Left renal pelvis (tissue), 4 donors: ENCODE measurements around the gene DEFB126. TPM values are rescaled to one million over a fixed set of nuclear protein-coding genes. Genes with fewer than 3 reads are reported as not detected.

Experiments
- polyA plus RNA-seq, 4 donors: library from polyadenylated mRNA; unstranded; fragments of 120-200 nt; gene quantifications; one replicate each; pipeline ENCODE4 v1.2.1, GENCODE V29; 2013; ENCODE audit not compliant: insufficient read length in 4 of 4

Gene DEFB126
- polyA plus RNA-seq, 4 donors: not detected

Other genes starting within 250 kb of the DEFB126 start
- not detected for gene DEFB125, start 54.9 kb upstream of the DEFB126 start, polyA plus RNA-seq
- gene DEFB127, start 14.9 kb downstream of the DEFB126 start, polyA plus RNA-seq: not detected
- gene DEFB128, start 47.1 kb downstream of the DEFB126 start, polyA plus RNA-seq: not detected
- gene DEFB129, start 84.7 kb downstream of the DEFB126 start, polyA plus RNA-seq: not detected
- gene DEFB132, start 115.1 kb downstream of the DEFB126 start, polyA plus RNA-seq: not detected
- 10 to 100 TPM; 32.8 to 42.9 (median 36.7) TPM for gene C20orf96, start 148.2 kb downstream of the DEFB126 start, polyA plus RNA-seq
- gene ZCCHC3, start 155.0 kb downstream of the DEFB126 start, polyA plus RNA-seq: 10 to 100 TPM; 47.1 to 54.6 (median 49.7) TPM
- gene SOX12, start 183.0 kb downstream of the DEFB126 start, polyA plus RNA-seq: 10 to 100 TPM; 23.2 to 43.6 (median 28.6) TPM
- 10 to 100 TPM; 39.5 to 52.2 (median 46.3) TPM for gene NRSN2, start 204.5 kb downstream of the DEFB126 start, polyA plus RNA-seq
- gene TRIB3, start 238.2 kb downstream of the DEFB126 start, polyA plus RNA-seq: 1 to 10 TPM; 2.1 to 4.3 (median 3.7) TPM